Cardiac muscle cell (in vitro differentiated cells and primary cell): ENCODE results near the gene OSBPL5. TPM values are rescaled to one million over a fixed set of nuclear protein-coding genes. Genes with fewer than 3 reads are reported as not detected.

Experiments
- DNase-seq, 2 donors: peaks; one replicate each; pipeline versions ENCODE4 v3.0.0 to v3.0.0-alpha.2; 2010 to 2017; ENCODE audit warnings: low read depth in 1 of 2, low spot score in 1 of 2
- H3K27ac ChIP-seq: fragments of 200-600 bp; sonication (generic); 2 replicates; pipeline ENCODE4 v1.5.1; 2016
- H3K27me3 ChIP-seq: fragments of 200-600 bp; sonication (generic); 2 replicates; pipeline ENCODE4 v1.6.0; 2016; ENCODE audit warnings: control low read depth
- H3K36me3 ChIP-seq: fragments of 200-600 bp; sonication (generic); 2 replicates; pipeline ENCODE4 v1.5.1; 2016; ENCODE audit warnings: control low read depth
- H3K4me1 ChIP-seq: fragments of 200-600 bp; sonication (generic); 2 replicates; pipeline ENCODE4 v1.8.1; 2017; ENCODE audit warnings: low read depth, mild to moderate bottlenecking, mixed run types
- H3K4me3 ChIP-seq: fragments of 200-600 bp; sonication (generic); 2 replicates; pipeline ENCODE4 v1.5.1; 2016; ENCODE audit warnings: mild to moderate bottlenecking
- H3K9me3 ChIP-seq: fragments of 200-600 bp; sonication (generic); 2 replicates; pipeline ENCODE4 v1.5.1; 2017; ENCODE audit warnings: low read depth, mild to moderate bottlenecking, control low read depth
- polyA plus RNA-seq: library from polyadenylated mRNA; unstranded; fragments of >200 nt; fragmentation: Nextera tagmentation; extraction: Ambion mirVana; gene quantifications from 2 replicates; pipeline ENCODE4 v1.2.1, GENCODE V29; 2016
- total RNA-seq: library from RNA; depleted of rRNA; stranded (reverse); fragments of >200 nt; gene quantifications from 2 replicates; pipeline ENCODE4 v1.2.3, GENCODE V29; 2016
- TF ChIP-seq, protein P1 (sequence below): IDR thresholded peaks from 2 replicates; pipeline ENCODE4 v1.5.1; 2012; ENCODE audit warnings: low read depth, mild to moderate bottlenecking, low read length

OSBPL5 gene
- total and polyA plus RNA-seq, 2 experiments from 2014 or later = 20.9 to 33.9 TPM

DNA sequence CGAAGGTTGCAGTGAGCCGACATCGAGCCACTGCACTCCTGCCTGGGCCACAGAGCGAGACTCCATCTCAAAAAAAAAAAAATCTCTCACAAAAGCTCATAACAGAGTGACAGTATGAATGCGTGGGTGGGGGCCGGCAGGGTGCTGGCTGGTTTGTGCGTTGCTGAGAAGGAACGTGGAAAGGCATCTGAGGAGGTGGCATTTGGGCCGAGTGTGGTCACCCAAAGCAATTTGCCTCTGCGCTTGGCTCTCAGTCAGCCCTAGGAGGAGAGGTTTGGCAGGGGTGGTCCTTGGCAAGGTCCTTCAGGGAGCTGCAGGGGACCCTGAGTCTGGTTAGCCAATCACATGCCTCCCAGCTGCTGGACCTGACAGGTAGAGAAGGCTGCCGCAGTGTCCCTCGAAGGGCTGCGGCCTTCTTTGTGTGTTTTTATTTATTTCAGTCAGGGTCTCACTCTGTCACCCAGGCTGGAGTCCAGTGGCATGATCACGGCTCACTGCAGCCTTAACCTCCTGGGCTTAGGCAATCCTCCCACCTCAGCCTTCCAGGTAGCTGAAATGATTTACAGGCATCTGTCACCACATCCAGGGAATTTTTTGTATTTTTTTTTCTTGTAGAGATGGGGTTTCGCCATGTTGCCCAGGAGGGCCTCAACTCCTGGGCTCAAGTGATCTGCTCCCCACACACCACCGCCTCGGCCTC lies 23.5 kb upstream of the OSBPL5 start:
- no peak for DNase-seq
- no peaks in the 10 kb centered on the region for H3K36me3 ChIP-seq
- H3K27me3 ChIP-seq = no peaks in the 10 kb centered on the region
- H3K4me1 ChIP-seq = no peaks in the 10 kb centered on the region
- H3K27ac ChIP-seq = no peak overlapping the region
- H3K4me3 ChIP-seq = no peak overlapping the region
- no peaks in the 10 kb centered on the region for H3K9me3 ChIP-seq
- TF ChIP-seq, protein P1, sequence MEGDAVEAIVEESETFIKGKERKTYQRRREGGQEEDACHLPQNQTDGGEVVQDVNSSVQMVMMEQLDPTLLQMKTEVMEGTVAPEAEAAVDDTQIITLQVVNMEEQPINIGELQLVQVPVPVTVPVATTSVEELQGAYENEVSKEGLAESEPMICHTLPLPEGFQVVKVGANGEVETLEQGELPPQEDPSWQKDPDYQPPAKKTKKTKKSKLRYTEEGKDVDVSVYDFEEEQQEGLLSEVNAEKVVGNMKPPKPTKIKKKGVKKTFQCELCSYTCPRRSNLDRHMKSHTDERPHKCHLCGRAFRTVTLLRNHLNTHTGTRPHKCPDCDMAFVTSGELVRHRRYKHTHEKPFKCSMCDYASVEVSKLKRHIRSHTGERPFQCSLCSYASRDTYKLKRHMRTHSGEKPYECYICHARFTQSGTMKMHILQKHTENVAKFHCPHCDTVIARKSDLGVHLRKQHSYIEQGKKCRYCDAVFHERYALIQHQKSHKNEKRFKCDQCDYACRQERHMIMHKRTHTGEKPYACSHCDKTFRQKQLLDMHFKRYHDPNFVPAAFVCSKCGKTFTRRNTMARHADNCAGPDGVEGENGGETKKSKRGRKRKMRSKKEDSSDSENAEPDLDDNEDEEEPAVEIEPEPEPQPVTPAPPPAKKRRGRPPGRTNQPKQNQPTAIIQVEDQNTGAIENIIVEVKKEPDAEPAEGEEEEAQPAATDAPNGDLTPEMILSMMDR = no peak

DNA sequence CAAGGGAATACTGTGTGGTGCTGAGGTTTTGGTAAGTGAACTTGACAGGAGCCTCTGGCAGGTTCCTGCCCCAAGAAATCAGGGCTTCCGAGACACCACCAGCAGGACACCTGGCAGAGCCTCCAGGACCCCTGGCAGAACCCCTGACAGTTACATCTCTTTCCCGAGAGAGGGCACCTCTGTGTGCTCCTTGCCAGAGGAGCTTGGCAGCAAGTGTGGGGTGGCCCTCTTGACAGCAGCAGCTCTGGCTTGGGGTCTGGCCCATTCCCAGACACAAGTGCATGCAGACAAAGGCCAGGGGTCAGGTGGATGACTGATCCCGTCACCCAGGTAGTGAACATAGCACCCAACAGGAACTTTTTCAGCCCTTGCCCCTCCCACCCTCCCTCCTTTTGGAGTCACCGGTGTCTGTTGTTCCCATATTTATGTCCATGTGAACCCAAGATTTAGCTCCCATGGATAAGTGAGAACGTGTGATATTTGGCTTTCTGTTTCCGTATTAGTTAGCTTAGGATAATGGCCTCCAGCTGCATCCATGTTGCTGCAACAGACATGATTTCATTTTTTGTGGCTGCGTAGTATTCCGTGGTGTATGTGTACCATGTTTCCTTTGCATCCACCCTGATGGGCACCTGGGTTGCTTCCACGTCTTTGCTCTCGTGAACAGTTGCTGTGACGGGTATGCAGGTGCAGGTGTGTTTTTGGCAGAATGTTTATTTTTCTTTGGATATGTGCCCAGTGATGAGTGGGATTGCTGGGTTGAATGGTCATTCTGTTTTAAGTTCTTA lies 21.2 kb upstream of the OSBPL5 start:
- no peak for DNase-seq
- H3K4me1 ChIP-seq = no peaks in the 10 kb centered on the region
- H3K4me3 ChIP-seq = no peak overlapping the region
- no peak overlapping the region for H3K27ac ChIP-seq
- no peaks in the 10 kb centered on the region for H3K36me3 ChIP-seq
- no peaks in the 10 kb centered on the region for H3K9me3 ChIP-seq
- no peaks in the 10 kb centered on the region for H3K27me3 ChIP-seq
- TF ChIP-seq, protein P1 = no peak

DNA sequence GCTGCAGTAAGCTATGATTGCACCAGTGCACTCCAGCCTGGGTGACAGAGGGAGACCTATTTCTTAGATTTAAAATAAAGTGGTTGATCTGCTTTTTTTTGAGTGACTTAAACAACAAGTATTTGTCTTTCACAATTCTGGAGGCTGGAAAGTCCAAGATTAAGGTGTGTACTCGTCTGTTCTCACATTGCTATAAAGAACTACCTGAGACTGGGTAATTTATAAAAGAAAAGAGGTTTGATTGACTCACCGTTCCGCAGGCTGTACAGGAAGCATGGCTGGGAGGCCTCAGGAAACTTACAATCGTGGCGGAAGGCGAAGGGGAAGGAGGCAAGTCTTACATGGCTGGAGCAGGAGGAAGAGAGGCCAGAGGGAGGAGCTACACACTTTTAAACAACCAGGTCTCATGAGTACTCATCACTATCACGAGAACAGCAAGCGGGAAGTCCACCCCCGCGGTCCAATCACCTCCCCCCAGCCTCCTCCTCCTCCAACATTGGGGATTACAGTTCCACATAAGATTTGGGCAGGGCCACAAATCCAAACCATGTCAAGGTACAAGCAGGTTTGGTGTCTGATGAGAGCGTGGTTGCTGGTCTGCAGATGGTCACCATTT lies 19.7 kb upstream of the OSBPL5 start:
- Histone ChIP-seq H3K27me3 (no peaks in the 10 kb centered on the region), H3K27ac (no peak overlapping the region), H3K9me3 (no peaks in the 10 kb centered on the region), H3K4me3 (no peak overlapping the region), H3K4me1 (no peaks in the 10 kb centered on the region), H3K36me3 (no peaks in the 10 kb centered on the region)
- TF ChIP-seq, protein P1 = no peak
- DNase-seq = no peak

DNA sequence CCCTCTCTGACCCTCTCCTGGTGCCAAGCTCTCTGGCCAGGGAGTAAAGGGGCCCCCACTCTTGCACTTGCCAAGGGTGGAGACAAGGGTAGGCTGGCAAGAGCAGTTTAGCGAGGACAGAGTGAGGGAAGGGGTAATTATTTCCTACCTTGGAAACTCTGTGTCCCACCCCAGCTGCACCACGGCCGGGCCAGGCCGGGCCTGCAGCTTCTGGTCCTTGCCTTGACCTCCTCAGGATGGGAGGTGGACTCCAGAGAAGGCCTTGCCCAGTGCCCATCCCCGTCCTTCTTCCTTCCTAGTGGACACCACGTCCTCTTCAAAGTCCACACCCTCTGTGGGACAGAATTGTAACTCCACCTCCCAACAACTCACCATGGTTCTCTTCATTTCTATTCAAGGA lies 18.4 kb upstream of the OSBPL5 start:
- Histone ChIP-seq H3K9me3 (no peaks in the 10 kb centered on the region), H3K4me1 (no peaks in the 10 kb centered on the region), H3K27ac (no peak overlapping the region), H3K27me3 (no peaks in the 10 kb centered on the region), H3K4me3 (no peak overlapping the region), H3K36me3 (no peaks in the 10 kb centered on the region)
- TF ChIP-seq, protein P1 = no peak
- DNase-seq = no peak

DNA sequence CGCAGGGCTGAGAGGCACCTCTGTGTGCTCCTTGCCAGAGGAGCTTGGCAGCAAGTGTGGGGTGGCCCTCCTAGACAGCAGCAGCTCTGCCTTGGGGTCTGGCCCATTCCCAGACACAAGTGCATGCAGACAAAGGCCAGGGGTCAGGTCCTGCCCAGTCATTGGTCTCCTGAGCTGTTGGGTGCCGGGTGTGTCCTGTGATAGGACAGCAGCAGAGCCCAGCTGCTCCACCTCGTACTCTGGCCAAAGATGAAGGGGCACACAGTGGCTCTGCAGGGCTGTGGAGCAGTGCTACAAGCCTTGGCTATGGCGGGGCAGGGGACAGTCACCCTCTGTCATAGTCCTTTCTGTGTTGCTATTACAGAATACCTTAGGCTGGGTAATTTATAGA lies 17.3 kb upstream of the OSBPL5 start:
- H3K4me3 ChIP-seq = no peak overlapping the region
- H3K36me3 ChIP-seq = no peaks in the 10 kb centered on the region
- no peaks in the 10 kb centered on the region for H3K27me3 ChIP-seq
- no peak overlapping the region for H3K27ac ChIP-seq
- H3K4me1 ChIP-seq = no peaks in the 10 kb centered on the region
- DNase-seq = no peak
- TF ChIP-seq, protein P1 = no peak
- H3K9me3 ChIP-seq = no peaks in the 10 kb centered on the region
